Anterior cingulate cortex (tissue), 58 donors: ENCODE data around the gene SHISAL2A.
"Not testable (repeated sequence)": the region's sequence is repeated elsewhere in the genome, so short reads cannot be mapped to it uniquely, and the experiment has no call there.

ENCODE experiments used
- DNase-seq, 58 donors: peaks; one replicate each; lab custom pipeline; 2025; lab: John Stamatoyannopoulos, UW

Gene SHISAL2A

DNA sequence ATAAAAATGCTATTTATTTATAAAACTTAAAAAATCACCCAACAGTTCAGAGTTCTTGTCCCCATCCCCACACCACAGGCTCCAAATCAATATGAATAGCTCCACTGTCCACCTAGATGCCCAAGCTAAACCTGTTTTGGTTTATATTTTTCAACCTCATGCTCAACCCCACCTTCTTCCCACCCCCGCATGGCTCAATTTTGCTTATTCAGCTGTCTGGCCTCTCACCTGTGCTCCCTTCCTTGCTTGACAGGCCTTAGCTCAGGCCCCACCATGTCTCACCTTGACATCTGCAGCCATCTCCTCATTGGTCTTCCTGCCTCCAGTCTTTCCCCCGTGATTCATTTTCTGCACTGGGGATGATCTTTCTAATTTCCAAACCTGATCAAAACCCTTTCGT, 47.4 kb downstream of the SHISAL2A start:
- DNase-seq = no peak

DNA sequence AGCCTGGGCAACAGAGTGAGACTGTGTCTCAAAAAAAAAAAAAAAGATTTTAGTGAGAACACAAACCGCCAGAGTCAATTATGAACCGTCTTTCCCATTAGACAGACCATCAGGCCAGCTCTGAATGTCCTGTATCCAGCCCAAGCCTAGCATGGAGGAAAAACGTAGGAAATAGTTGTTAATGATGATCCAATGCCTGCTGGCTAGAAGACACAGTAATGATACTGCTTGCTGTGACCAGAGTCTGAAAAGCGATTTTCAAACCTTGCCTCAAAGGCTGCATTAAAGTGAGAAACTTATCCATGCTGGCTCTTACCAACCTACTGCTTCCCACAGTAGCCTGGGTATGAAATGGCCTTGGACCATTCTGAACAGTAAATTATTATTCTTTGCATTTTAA, 48.2 kb downstream of the SHISAL2A start:
- no peak for DNase-seq

- no peak for DNase-seq
Observed at GRCh38 chr1:52683367-52683940, 50.5 kb downstream of the SHISAL2A start.

DNA sequence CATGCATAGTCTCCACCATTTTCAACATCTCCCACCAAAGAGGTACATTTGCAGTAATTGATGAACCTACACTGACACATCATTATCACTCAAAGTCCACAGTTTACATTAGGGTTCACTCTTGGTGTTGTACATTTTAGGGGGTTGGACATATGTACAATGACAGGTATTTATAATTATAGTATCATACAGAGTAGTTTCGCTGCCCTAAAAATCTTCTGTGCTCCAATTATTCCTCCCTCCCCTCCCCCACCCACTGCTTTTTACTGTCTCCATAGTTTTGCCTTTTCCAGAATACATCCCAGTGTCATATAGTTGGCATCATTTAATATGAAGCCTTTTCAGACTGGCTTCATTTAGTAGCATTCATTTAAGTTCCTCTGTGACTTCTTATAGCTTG, 51.6 kb downstream of the SHISAL2A start:
- no peak for DNase-seq

DNA sequence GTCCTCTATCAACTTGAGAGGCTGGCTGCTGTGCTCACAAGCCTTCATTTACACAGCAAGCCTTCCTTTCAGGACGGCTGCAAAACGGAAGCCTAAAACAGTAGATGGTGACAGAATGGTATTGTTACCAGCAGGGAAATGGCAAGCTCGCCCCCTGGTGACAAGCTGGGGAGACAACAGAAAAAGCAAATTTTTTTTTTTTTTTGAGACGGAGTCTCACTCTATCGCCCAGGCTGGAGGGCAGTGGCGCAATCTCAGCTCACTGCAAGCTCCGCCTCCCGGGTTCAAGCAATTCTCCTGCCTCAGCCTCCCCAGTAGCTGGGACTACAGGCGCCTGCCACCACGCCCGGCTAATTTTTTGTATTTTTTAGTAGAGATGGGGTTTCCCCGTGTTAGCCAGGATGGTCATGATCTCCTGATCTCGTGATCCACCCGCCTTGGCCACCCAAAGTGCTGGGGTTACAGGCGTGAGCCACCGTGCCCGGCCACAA, 53.3 kb downstream of the SHISAL2A start:
- peak in 43 of 58 donors; percentile 6 to 67 (median 23) for DNase-seq

DNA sequence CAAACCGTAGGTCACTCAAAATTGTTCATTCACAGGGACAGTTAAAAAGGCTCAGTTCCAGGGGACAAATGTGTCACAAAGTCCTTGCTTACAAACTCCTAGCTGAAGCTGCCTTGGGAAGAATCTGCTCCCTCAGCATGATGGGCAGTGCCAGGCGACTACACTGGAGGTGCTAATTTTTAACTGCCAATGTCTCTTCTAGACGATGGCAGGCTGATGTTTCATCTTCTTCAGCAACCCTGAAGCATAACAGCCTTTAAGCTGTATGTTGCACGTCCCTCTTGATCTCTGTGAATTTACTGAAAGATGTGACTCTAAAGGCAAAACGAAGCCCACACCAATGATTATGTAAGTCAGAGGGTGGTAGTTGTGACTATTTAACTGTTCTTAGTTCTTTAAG, 53.9 kb downstream of the SHISAL2A start:
- no peak for DNase-seq

- DNase-seq = no peak
Observed at GRCh38 chr1:52691821-52692220, 58.9 kb downstream of the SHISAL2A start.

- no peak for DNase-seq
Observed at GRCh38 chr1:52692697-52693096, 59.7 kb downstream of the SHISAL2A start.

GRCh38 chr1:52693351-52693750, 60.4 kb downstream of the SHISAL2A start:
- not testable (repeated sequence) for DNase-seq

- no peak for DNase-seq
Observed at GRCh38 chr1:52693843-52694242, 60.9 kb downstream of the SHISAL2A start.

GRCh38 chr1:52695627-52696026, 62.7 kb downstream of the SHISAL2A start:
- DNase-seq = no peak

GRCh38 chr1:52697795-52698674, 65.1 kb downstream of the SHISAL2A start, which contains the start of gene COA7:
COA7 (minus strand) TSS chr1:52698347; CDS start chr1:52698326, 21 bp downstream.
- peak in 57 of 58 donors; percentile 49 to 96 (median 84) for DNase-seq

- peak; percentile 79 to 98 (median 92) for DNase-seq
Observed at GRCh38 chr1:52702886-52703787, 70.2 kb downstream of the SHISAL2A start.

- no peak for DNase-seq
Observed at GRCh38 chr1:52706136-52706670, 73.2 kb downstream of the SHISAL2A start.
